ENCODE results near the gene ENG.

GRCh38 chr9:127777368-127777980 is 77.0 kb downstream of the ENG start:
- no peak for TF ChIP-seq CTCF (IDR thresholded peaks at IDR 0.05 in 8 of 11, conservative IDR thresholded peaks at IDR 0.05 in 3 of 11)
- TF ChIP-seq POLR2A (IDR thresholded peaks at IDR 0.05), result no peak
- no peak for TF ChIP-seq POLR2AphosphoS5 (IDR thresholded peaks at IDR 0.05)
